GM12801 (cell line): ENCODE data around the gene NTSR2.

Experiments
- TF ChIP-seq, protein P1 (sequence below): IDR thresholded peaks from one replicate; pipeline ENCODE4 v1.5.1; 2011; ENCODE audit warnings: control low read depth; ENCODE audit not compliant: insufficient read length; ENCODE audit errors: extremely low read depth

NTSR2 gene

DNA sequence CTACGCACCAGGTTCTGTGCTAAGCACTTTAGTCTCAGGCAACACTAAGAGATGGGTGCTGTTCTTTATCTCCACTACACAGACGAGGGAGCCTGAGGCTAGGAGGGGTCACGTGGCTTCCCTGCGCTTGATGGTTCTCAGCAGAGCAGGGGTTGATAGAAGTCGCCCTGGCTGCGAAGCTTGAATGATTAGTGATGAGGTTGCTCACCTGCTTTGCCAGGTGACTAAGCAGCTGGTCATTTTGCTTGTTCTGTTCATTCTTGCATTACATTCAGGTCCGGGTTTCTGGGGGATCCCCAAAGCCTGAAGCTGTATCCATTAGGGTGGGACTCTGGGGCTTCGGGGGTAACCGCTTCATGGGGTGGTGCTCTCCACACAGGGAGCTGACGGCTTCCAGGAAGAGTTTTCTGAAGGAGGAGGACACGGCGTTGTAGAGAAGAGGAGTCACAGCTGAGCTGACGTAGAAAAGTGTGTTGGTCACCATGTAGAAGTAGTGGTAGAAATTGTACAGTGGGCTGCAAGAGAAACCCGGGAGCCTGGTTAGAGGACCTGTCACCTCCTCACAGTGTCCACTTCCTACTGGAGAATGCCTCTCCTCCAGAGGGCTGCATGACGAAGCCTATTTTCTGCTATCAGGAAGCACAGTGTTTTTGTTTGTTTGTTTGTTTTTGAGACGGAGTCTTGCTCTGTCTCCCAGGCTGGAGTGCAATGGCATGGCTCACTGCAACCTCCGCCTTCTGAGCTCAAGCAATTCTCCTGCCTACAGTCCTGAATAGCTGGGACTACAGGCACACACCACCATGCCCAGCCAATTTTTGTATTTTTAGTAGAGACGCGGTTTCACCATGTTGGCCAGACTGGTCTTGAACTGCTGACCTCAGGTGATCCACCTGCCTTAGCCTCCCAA is 11.5 kb downstream of the NTSR2 start:
- TF ChIP-seq, protein P1, sequence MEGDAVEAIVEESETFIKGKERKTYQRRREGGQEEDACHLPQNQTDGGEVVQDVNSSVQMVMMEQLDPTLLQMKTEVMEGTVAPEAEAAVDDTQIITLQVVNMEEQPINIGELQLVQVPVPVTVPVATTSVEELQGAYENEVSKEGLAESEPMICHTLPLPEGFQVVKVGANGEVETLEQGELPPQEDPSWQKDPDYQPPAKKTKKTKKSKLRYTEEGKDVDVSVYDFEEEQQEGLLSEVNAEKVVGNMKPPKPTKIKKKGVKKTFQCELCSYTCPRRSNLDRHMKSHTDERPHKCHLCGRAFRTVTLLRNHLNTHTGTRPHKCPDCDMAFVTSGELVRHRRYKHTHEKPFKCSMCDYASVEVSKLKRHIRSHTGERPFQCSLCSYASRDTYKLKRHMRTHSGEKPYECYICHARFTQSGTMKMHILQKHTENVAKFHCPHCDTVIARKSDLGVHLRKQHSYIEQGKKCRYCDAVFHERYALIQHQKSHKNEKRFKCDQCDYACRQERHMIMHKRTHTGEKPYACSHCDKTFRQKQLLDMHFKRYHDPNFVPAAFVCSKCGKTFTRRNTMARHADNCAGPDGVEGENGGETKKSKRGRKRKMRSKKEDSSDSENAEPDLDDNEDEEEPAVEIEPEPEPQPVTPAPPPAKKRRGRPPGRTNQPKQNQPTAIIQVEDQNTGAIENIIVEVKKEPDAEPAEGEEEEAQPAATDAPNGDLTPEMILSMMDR, result no peak

DNA sequence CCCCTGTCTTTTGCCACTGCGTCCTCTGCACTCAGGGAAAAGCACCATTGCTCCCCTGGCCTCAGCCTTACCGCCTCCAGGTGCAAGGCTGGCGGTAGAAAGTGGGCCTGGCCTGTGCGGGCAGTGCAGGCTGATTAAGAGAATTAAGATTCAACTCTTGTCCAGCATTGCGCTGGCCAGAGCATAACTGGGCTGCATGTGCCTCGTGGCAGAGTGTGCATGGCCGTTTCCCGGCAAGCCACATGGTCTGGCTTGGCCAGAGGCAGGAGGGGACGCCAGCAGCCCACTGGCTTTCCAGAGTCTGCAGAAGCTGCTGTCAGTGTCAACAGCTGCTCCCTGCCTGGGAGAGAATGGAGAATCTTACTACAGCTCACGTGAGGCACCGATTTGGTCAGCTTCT is 12.3 kb downstream of the NTSR2 start:
- TF ChIP-seq, protein P1, result no peak

DNA sequence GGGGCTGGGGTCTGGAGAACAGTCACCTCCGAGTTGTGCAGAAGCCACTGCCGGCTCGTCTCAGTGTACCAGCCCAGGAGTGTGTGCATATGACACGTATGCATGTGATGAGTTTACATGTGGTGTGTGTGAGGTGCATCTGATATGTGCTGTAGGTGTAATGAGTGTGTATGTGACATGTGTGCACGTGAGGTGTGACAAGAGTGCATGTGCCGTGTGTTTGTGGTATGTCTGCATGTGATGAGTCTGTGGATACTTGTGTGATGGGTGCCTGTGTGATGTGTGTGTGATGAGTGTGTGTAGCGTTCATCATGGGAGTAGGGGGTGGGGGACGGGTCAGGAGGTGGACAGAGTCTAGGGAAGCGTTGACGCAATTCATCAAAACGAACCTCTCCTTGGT is 12.8 kb downstream of the NTSR2 start:
- TF ChIP-seq, protein P1, result no peak

DNA sequence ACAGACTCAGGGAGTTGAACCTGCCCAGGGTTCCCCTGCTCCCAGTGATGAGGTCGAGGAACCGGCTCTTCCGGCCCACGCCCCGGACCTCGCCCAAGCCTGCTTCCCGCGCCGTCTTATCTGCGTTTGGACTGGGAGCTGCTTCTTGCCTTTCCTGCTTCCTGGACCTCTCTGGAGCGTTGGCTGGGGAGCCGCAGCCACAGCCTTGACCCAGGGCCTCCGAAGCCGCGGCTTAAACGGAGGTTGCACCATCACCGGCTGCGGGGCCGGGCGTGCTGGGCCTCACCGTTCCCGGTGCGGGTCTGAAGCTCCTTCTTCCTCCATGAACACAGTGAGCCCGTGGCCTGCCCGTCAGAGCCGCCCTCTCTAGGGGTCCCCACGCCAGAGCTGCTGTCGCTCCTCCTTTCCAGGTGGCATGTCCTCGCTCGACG is 13.3 kb downstream of the NTSR2 start:
- TF ChIP-seq, protein P1, result no peak

DNA sequence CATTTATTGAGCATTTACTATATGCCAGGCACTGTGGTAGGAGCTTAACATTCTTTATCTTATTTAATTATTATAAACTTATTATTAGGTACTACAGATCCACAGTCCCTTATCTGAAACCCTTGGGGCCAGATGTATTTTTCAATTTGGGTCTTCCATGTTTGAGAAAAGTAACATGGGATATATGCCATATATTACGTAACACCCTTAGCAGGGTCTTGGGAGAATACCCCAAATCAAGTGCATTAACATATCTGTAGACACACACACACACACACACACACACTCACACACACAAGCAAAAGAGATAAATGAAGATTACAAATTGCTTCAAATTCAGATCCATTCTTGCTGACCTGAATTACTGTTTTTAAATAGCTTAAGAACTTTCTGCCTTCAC is 13.7 kb downstream of the NTSR2 start:
- TF ChIP-seq, protein P1, result no peak

DNA sequence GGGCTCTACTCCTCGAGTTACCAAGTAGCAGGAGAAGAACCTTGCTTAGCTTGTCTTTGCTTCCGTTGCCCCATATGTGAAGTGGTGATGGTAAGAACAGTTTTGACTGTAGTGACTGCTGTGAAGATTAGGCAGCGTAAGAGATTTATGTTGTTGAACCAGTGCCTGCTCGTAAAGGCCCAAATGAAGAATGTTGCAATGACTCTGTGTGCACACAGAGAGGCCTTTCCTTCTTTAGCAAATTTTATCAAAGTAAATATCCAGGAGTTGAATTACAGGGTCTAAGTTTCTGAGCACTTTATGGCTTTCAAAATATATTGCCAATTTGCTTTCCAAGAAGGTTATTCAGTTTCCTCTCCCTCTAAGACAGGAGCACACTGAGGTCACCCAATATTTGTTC is 14.5 kb downstream of the NTSR2 start:
- TF ChIP-seq, protein P1, result no peak

DNA sequence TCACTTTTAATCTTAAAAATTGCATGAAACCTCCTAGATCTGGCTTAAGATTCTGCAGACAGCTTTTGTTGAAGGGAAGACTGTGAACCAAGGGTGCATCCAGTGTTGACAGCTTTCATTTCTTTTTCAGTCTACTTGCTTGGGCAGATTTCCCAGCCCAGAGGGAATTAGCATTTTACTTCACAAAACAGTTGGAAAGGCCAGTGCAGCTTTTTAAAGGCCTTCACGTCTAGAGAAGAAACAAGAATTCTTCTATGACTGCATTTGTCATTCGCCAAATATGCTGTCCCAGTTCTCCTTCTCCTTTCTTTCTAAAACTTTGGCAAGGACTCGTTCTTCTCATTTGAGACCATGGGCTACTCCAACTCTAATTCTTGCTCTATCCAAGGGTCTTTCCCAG is 17.4 kb downstream of the NTSR2 start:
- TF ChIP-seq, protein P1, result no peak
